GM18526 (cell line): ENCODE measurements around the gene SGSM2.

Experiments
- POLR2A ChIP-seq: IDR thresholded peaks from 3 replicates; pipeline ENCODE4 v1.6.1; 2011; ENCODE audit not compliant: insufficient read length; ENCODE audit errors: extremely low read depth

The SGSM2 gene

DNA sequence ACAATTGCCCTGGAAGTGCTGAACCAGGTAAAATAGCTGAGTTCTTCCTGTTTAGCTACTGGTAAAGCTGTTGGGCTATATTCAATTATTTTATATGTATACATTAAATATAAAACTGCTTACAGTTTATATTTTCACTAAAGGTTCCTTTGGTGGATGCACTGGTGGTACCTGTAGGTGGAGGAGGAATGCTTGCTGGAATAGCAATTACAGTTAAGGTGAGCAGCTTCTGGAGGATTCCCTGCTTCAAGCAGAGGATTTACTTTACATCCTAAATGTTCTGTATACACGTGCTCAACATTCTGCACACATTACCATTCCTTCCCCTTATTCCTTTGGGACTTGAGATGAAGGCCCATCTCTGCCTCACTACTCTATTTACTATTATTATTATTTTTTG is 15.9 kb upstream of the SGSM2 start:
- TF ChIP-seq POLR2A, result no peak

DNA sequence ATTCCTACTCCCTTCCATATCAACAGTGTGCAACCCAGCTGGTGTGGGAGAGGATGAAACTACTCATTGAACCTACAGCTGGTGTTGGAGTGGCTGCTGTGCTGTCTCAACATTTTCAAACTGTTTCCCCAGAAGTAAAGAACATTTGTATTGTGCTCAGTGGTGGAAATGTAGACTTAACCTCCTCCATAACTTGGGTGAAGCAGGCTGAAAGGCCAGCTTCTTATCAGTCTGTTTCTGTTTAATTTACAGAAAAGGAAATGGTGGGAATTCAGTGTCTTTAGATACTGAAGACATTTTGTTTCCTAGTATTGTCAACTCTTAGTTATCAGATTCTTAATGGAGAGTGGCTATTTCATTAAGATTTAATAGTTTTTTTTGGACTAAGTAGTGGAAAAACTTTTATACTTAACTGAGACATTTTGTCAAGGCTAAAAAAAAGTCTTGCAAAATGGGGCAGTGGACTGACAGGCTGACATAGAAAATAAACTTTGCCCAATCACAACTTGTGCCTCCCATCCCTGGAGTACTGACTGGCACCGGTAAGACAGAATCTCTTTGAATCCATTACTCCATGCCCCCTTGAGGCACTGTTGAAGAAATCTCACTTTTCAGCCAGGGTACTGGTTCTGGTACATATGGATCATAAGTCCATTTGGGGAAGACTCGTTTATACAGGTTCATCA is 13.5 kb upstream of the SGSM2 start:
- no peak for TF ChIP-seq POLR2A

DNA sequence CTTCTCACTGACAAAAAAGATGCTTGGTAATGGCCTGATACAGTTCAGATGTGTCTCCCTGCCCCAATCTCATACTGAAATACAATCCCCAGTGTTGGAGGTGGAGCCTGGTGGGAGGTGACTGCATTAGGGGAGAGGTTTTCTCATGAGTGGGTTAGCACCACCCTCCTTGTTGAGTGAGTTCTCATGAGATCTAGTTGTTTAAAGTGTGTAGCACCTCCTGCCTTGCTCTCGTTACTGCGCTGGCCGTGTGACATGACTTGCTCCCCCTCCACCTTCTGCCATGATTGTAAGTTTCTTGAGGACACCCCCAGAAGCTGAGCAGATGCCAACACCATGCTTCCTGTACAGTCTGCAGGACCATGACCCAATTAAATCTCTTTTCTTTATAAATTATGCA is 6.0 kb upstream of the SGSM2 start:
- TF ChIP-seq POLR2A, result no peak

DNA sequence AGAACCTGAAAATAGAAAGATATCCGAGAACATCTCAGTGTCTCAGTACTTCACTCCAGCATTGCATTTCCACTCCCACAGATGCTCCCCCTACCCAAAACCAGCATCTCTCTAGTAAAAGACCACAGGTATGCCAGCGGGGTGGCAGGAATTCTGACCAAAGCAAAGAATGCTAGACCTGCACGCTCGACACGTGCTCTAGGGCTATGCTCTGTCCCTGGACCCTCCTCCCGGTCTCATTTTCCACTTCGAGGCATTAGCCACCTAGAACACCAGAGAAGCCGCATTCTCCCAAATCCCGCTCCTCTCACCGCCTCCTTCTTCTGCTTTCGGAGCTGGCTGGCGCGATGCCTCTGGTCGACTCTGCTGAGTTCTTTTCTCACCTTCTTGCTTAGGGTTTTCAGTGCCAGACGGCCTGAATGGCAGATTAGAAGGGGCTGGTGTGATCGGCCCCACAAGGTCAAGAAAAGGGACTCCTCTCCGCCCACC is 1.5 kb upstream of the SGSM2 start:
- TF ChIP-seq POLR2A, result no peak

DNA sequence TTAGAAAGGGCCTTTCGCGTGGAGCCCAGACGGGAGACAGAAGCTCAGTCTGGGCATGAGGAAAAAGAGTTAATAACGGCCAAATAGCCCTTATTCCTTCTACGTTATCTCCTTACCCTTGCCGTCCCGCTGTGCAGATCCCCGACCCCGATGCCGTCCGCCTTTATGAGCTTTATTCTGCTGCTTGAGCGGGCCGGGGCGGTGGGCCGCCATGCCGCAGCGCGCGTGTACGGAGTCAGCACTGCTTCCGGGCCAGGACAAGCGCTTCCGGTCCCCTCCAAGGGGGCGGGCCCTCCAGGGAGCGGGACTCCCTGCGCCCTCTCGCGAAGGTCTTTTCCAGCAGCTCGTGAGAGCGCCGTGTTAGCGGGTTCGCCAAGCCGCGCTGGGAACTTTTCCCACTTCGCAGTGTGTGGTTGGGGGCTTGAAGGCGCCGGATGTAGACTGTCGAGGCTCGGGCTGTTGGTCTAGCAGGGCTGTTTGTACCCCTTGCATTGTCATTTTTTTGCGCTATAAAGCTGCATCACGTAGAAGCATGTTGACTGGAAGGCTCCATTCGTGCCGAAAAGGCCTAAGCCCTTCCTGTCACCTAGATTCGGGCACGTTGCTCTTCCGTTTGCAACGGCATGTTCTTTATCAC is 968 bp upstream of the SGSM2 start, which contains the start of gene TSR1:
TSS of gene TSR1 (minus strand) at position 243 of the 637 bp plus-strand sequence. CDS start at position 213, 30 bp downstream.
- TF ChIP-seq POLR2A, result peak; percentile 90

DNA sequence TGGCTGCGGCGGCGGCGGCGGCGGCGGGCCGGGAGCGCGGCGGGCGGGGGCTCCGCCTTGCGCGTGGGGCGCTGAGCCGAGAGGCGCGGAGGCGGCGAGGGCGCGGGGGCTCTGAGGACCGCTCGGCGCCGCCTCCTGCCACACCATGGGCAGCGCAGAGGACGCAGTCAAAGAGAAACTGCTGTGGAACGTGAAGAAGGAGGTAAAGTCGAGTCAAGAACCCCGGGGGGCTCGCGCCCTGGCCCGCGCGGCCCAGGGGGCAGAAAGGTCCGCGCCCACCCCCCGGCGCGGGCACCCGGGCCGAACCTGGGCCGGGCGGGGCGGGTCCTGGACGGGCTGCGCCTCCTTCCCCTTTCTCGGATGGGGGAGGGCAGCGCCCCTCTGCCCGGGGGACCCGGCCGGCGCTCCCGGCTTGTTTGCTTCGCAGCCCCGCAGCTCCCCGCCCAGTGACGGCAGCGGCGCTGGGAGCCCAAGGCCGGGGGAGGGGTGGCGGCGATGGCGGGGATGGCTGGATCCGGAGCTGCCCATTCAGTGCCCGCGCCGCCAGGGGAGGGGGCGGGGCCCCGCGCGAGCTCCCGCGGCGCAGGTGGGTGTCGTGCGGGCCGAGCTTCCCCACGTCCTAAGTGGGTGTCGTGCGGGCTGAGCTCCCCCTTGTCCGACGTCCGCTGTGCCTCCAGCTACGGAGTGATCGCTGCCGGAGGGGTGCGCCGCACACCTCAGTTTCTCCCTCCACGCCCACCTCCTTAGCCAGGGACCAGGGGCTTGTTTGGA is 428 bp downstream of the SGSM2 start:
- TF ChIP-seq POLR2A, result no peak

DNA sequence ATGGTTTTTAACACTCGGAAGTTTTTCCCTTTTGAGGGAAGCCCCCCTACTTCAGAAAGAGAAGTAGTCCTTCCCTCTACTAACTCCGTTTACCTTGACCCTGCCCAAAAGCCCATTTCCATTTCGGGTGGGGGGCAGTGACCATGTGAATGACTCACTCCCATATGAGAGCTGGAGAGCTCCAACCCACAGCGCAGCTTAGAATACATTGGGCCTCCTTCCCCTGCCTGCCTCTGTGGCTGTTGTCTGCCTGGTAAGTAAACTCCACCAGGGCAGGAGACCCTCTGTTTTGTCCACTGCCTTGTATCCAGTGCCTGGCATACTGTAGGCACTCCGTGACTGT is 985 bp downstream of the SGSM2 start:
- no peak for TF ChIP-seq POLR2A

DNA sequence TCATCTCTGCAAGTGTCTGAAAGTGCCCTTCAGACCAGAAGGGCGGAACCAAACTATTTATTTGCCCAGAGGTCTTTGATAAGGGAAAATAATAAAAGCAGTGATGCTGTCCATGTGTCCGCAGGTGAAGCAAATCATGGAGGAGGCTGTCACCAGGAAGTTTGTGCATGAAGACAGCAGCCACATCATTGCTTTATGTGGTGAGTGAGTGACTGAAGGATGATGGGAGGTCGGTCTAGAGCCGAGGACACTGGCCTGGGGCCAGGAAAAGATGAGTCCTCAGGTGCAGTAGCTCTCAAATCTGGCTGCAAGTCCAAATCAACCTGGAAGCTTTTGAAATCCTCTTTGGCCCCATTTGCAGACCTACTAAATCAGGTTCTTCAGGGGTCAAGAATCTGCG is 6.1 kb downstream of the SGSM2 start:
- TF ChIP-seq POLR2A, result no peak

DNA sequence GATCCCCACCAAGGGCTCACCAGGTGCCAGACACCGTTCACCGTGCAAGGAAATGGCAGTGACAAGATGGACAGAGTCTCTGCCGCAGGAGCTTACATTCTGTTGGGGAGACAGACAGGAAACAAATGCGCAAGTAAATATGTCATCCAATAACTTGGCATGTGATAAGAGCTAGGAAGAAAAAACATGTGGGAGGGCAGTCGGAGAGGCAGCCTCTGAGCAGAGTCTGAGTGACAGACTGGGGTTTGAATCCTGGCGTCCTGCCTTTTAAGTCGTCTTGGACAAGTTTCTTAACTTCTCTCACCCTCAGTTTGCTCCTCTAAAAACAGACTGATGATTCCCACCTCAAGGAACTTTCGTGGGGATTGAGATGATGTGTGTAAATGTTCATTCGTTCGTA is 7.2 kb downstream of the SGSM2 start:
- no peak for TF ChIP-seq POLR2A

DNA sequence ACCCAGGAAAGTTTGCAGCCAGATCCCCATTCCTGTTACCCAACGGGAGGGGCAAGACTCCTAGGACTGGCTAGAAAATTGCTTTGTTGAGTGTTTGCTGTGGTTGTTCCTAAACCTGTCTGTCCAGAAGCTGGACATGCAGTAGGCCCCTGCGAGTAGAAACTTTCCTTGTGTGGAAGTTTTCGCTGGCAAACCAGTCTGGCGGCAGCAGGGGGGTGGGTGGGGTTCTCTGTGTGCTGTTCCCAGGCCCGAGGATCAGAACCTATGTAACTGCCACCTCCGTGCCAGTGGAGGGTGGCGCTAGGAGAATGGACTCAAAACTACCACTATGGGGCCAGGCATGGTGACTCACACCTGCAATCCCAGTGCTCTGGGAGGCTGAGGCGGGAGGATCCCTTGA is 9.2 kb downstream of the SGSM2 start:
- TF ChIP-seq POLR2A, result no peak

DNA sequence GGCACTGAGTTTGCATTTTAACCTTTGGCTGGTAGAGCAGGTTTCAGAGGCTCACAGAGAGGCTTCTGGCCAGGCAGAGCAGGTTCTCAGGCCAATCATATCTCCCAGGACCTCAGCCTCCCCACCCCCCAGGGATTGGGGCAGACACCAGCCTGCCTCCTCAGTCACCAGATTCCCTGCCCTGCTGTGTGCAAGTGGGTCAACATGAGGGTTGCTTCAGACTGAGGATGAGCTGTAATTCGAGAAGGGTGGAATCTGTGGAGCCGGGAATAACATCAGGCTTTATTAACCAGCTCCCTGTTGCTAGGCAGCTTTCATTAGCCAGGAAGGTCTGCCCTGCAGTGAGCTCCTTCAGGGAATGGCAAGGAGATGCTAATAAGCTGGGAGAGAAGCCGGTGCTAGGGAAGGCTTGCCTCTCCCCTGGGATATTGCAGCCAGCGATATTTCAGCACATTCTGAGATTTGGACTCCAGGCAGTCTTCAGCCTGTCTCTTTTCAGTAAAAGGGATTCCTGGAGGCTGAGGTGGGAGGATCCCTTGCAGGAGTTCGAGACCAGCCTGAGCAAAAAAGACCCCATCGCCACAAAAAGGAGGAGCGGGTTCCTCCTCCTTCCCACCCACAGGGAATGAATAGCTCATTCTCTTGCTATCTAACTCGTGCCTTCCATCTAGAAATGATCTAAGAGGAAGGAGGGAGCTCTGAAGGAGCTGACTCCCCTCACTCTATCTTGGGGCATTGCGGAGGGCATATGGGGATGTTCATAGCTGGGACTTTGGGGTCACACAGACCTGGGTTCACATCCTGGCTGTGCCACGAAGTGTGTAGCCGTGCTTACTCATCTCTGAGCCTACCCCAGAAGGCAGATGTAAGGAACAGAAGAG is 10.7 kb downstream of the SGSM2 start:
- TF ChIP-seq POLR2A, result no peak

DNA sequence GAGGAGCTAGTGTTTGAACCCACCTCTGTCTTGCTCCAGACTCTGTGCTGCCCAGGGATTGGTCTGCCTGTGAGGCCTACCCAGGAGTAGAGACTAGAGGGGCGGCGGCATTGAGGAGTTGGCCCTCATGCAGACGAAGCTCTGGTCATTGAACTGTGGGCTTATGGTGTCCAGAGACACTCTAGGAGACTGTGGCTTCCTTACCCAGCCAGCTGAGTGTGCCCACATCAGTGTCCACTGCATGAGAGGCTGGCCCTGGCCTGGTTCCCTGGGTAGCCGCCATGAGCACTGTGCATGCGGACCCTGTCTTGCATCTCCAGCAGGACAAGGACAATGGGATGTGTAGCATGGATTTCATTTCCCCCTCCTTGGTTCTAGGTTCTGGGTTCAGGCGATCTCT is 14.0 kb downstream of the SGSM2 start:
- TF ChIP-seq POLR2A, result no peak

DNA sequence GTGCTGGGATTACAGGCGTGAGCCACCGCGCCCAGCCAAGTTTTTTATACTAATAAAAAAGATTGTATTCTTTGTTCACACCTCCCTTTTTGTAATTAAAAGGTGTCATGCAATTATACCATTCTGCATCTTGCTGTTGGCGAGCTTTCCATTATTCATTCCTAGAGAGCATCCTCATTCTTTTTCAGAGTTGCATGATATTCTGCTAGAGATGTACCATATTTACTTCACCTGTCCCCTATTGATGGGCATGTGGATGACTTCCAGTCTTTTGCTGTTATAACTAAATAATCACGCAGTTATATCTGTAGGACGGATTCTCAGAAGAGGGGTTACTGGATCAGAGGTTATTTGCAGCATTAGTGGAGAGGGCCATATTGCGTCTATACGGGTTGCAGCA is 17.0 kb downstream of the SGSM2 start:
- no peak for TF ChIP-seq POLR2A

DNA sequence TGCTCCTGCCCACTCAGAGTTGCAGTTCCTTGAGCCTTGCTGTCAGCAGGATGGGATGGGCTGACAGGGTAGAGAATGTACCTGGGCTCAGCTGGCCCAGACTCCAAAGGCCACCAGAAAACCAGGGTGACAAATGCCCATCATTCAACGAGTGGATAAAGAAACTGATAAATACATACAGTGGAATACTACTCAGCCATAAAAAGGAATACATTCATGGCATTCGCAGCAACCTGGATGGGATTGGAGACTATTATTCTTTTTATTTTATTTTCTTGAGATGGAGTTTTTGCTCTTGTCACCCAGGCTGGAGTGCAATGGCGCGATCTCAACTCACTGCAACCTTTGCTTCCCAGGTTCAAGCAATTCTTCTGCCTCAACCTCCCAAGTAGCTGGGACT is 19.9 kb downstream of the SGSM2 start:
- TF ChIP-seq POLR2A, result no peak

DNA sequence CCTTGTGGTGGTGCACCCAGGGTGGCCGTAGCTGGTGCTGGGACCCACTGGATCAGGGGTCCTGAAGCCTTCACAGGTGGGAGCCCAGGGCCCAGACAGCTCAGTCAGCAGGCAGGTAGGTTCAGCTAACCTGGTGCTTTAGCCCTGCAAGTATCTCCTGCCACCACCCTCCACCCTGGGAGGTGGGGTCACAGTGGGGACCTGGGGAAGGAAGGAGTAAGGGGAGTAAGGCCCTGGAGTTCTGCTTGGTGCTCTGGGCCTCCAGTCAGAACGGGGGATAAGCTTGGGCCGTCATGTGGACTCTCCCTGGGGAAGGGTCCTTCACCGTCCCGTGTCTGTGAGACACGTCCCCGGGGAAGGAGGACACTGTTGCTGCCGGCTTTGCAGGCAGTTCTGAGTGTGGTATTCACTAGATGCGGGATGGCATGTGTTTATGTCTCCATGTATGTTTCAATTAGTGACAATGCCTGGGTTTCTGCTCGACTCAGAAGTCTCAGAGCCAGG is 20.7 kb downstream of the SGSM2 start:
- TF ChIP-seq POLR2A, result no peak
